GM12891 (cell line): ENCODE measurements around the gene PROSER1.

ENCODE experiments used
- PAX5 ChIP-seq: IDR thresholded peaks from 2 replicates; pipeline ENCODE4 v1.6.1; 2011; ENCODE audit warnings: low read length, moderate library complexity, mild to moderate bottlenecking; ENCODE audit not compliant: insufficient read depth, severe bottlenecking
- POLR2A ChIP-seq: IDR thresholded peaks from 2 replicates; pipeline ENCODE4 v1.6.1; 2011; ENCODE audit warnings: low read depth, low read length, control low read depth
- POLR2AphosphoS5 ChIP-seq: IDR thresholded peaks from 2 replicates; pipeline ENCODE4 v1.6.1; 2011; ENCODE audit warnings: low read depth, low read length, control low read depth

GRCh38 chr13:39054112-39054511 is 16.2 kb upstream of the PROSER1 start:
- TF ChIP-seq POLR2A, result no peak
- no peak for TF ChIP-seq POLR2AphosphoS5
- TF ChIP-seq PAX5, result no peak
